Sigmoid colon (tissue), 7 donors: ENCODE data around the gene ATOH8. TPM values are rescaled to one million over a fixed set of nuclear protein-coding genes. Genes with fewer than 3 reads are reported as not detected.

ENCODE experiments used
- DNase-seq: peaks from one replicate; pipeline ENCODE4 v3.0.0-alpha.2; 2019
- H3K27ac ChIP-seq, 4 donors: fragments of 200-600 bp; sonication (generic); one replicate each; pipeline ENCODE4 v1.5.1; 2016 to 2019; ENCODE audit warnings: mild to moderate bottlenecking in 1 of 4
- H3K27me3 ChIP-seq, 3 donors: fragments of 200-600 bp; sonication (generic); one replicate each; pipeline ENCODE4 v1.5.1; 2019; ENCODE audit warnings: mild to moderate bottlenecking in 1 of 3
- H3K36me3 ChIP-seq, 4 donors: fragments of 200-600 bp; sonication (generic); one replicate each; pipeline ENCODE4 v1.5.1; 2016 to 2019
- H3K4me1 ChIP-seq, 4 donors: fragments of 200-600 bp; sonication (generic); one replicate each; pipeline ENCODE4 v1.5.1; 2017 to 2019
- H3K4me3 ChIP-seq, 4 donors: fragments of 200-600 bp; sonication (generic); one replicate each; pipeline ENCODE4 v1.5.1; 2017 to 2019; ENCODE audit warnings: mild to moderate bottlenecking in 2 of 4, moderate library complexity in 1 of 4
- H3K9me3 ChIP-seq, 4 donors: fragments of 200-600 bp in 3 of 4; sonication (generic) in 3 of 4; one replicate each; pipeline versions ENCODE4 v1.5.1 to v1.6.1; 2013 to 2019
- CTCF ChIP-seq, 4 experiments: fragments of 450-650 bp in 3 of 4; fragments of 200-600 bp in 1 of 4; IDR thresholded peaks; one replicate each; pipeline ENCODE4 v1.5.1; 2016 to 2019; ENCODE audit warnings: antibody characterized with exemption in 4 of 4, mild to moderate bottlenecking in 3 of 4, moderate library complexity in 2 of 4
- EP300 ChIP-seq, 4 donors: sonication (generic); formaldehyde crosslinking; IDR thresholded peaks; one replicate each; pipeline ENCODE4 v1.6.1; 2017; ENCODE audit warnings: antibody characterized with exemption in 4 of 4
- POLR2A ChIP-seq, 2 donors: fragments of 450-650 bp; IDR thresholded peaks; one replicate each; pipeline ENCODE4 v1.6.1; 2016; ENCODE audit warnings: antibody characterized with exemption in 2 of 2, mild to moderate bottlenecking in 2 of 2, moderate library complexity in 2 of 2
- POLR2AphosphoS5 ChIP-seq, 4 donors: sonication (generic); formaldehyde crosslinking; IDR thresholded peaks; one replicate each; pipeline ENCODE4 v1.6.1; 2017; ENCODE audit warnings: antibody characterized with exemption in 4 of 4
- WGBS, 2 donors: extraction: QIAGEN DNeasy Blood & Tissue Kit; methylation state at CpG; one replicate each; pipeline ENCODE4 v1.1.7; 2013; 5-methylcytosine and 5-hydroxymethylcytosine counted together
- intact Hi-C: fragments of 100-400 bp; cut with DNase I; formaldehyde crosslinking; loops from one replicate; pipeline ENCODE4 v1.15.1; 2023
- polyA plus RNA-seq, 3 donors: library from polyadenylated mRNA; stranded (reverse); fragments of 200-250 nt; gene quantifications; one replicate each; pipeline ENCODE4 v1.2.3, GENCODE V29; 2013
- total RNA-seq, 4 donors: library from RNA; depleted of rRNA; stranded (reverse); fragments of >200 nt; gene quantifications; one replicate each; pipeline ENCODE4 v1.1.0, GENCODE V29; 2016
- donor health status: healthy with polysubstance abuse.
- donor health status: Bipolar disorder and iron deficiency.
- donor health status: healthy.

Gene ATOH8
- total and polyA plus RNA-seq, 7 donors: 1.6 to 20.6 (median 12.4) TPM

- no peaks in the 10 kb centered on the region for H3K36me3 ChIP-seq
- no peak overlapping the region for H3K4me3 ChIP-seq
- no peak for TF ChIP-seq CTCF (IDR thresholded peaks at IDR 0.05)
- TF ChIP-seq EP300 (IDR thresholded peaks at IDR 0.05): no peak
- TF ChIP-seq POLR2AphosphoS5 (IDR thresholded peaks at IDR 0.05): no peak
- no peak for TF ChIP-seq POLR2A (IDR thresholded peaks at IDR 0.05)
- no peaks in the 10 kb centered on the region for H3K9me3 ChIP-seq
- H3K27ac ChIP-seq: peak overlapping the region in 2 of 4 donors; percentile 59 to 74
- intact Hi-C loops: loop anchor here (5.0 kb wide), 1 partner anchor 39 kb away; no protein-coding TSS in a partner anchor
- no peak for DNase-seq
- H3K4me1 ChIP-seq: peaks cover 0 to 80% (median 70%) of the 10 kb centered on the region in 4 donors
- H3K27me3 ChIP-seq: no peaks in the 10 kb centered on the region
- 77 to 89% methylated on average over 9 of the region's 9 CpGs for WGBS, 2 donors
Measured at GRCh38 chr2:85748039-85748734, 5.6 kb upstream of the ATOH8 start.

GRCh38 chr2:85748985-85749875 is 4.6 kb upstream of the ATOH8 start:
- H3K4me3 ChIP-seq: no peak overlapping the region
- intact Hi-C loops: loop anchor here (5.0 kb wide), 1 partner anchor 38 kb away; no protein-coding TSS in a partner anchor
- no peaks in the 10 kb centered on the region for H3K36me3 ChIP-seq
- DNase-seq: no peak
- TF ChIP-seq CTCF (IDR thresholded peaks at IDR 0.05) (no peak), POLR2AphosphoS5 (IDR thresholded peaks at IDR 0.05) (peak in 2 of 4 donors; percentile 34 to 37)
- 48 to 71% methylated on average over 7 of the region's 7 CpGs for WGBS, 2 donors
- H3K4me1 ChIP-seq: peaks cover 0 to 74% (median 66%) of the 10 kb centered on the region in 4 donors
- H3K9me3 ChIP-seq: no peaks in the 10 kb centered on the region
- H3K27ac ChIP-seq: peak overlapping the region; percentile 53 to 74 (median 60)
- no peaks in the 10 kb centered on the region for H3K27me3 ChIP-seq

- peak overlapping the region in 3 of 4 donors; percentile 23 to 74 (median 26) for H3K27ac ChIP-seq
- no peaks in the 10 kb centered on the region for H3K36me3 ChIP-seq
- no peak for TF ChIP-seq EP300 (IDR thresholded peaks at IDR 0.05)
- TF ChIP-seq CTCF (IDR thresholded peaks at IDR 0.05): peak; percentile 72 to 82 (median 74)
- no peaks in the 10 kb centered on the region for H3K9me3 ChIP-seq
- peak; percentile 87 for DNase-seq
- no peaks in the 10 kb centered on the region for H3K27me3 ChIP-seq
- intact Hi-C loops: loop anchor here (1.0 kb wide), 1 partner anchor 47 kb away; no protein-coding TSS in a partner anchor
- no peak overlapping the region for H3K4me3 ChIP-seq
- WGBS, 2 donors: 19 to 49% methylated on average over 15 of the region's 15 CpGs
- peaks cover 0 to 72% (median 63%) of the 10 kb centered on the region in 4 donors for H3K4me1 ChIP-seq
Measured at GRCh38 chr2:85750587-85751575, 2.9 kb upstream of the ATOH8 start.

GRCh38 chr2:85751627-85752026 is 2.2 kb upstream of the ATOH8 start:
- H3K27me3 ChIP-seq: no peaks in the 10 kb centered on the region
- H3K4me1 ChIP-seq: peaks cover 0 to 72% (median 65%) of the 10 kb centered on the region in 4 donors
- no peak overlapping the region for H3K4me3 ChIP-seq
- H3K9me3 ChIP-seq: no peaks in the 10 kb centered on the region
- 47 to 61% methylated on average over 11 of the region's 11 CpGs for WGBS, 2 donors
- TF ChIP-seq POLR2AphosphoS5 (IDR thresholded peaks at IDR 0.05) (no peak), POLR2A (IDR thresholded peaks at IDR 0.05) (no peak), EP300 (IDR thresholded peaks at IDR 0.05) (no peak), CTCF (IDR thresholded peaks at IDR 0.05) (no peak)
- intact Hi-C loops: no loop called here
- peak overlapping the region in 1 of 4 donors; percentile 74 for H3K27ac ChIP-seq
- H3K36me3 ChIP-seq: no peaks in the 10 kb centered on the region
- no peak for DNase-seq
